ENCODE data around the gene NOC4L.

GRCh38 chr12:132154941-132155770, 10.9 kb downstream of the NOC4L start:
- TF ChIP-seq RAD21 (IDR thresholded peaks at IDR 0.05; ENCODE audit: low read length) (no peak), POLR2A (IDR thresholded peaks at IDR 0.05; ENCODE audit: low read depth, low read length) (no peak), CTCF (conservative IDR thresholded peaks at IDR 0.05; ENCODE audit: low read depth, low read length) (no peak), SMC3 (IDR thresholded peaks at IDR 0.05; ENCODE audit: low read depth, low read length) (no peak), USF2 (IDR thresholded peaks at IDR 0.05; ENCODE audit: low read depth, low read length) (no peak)
